ENCODE data around the gene PDE4A. TPM values are rescaled to one million over a fixed set of nuclear protein-coding genes. Genes with fewer than 3 reads are reported as not detected.
A peak's percentile ranks its signal among the peaks of the same experiment; 100 is the strongest.

Gene PDE4A
- total RNA-seq, 1 experiment from 2014 or later: 10.4 TPM

DNA sequence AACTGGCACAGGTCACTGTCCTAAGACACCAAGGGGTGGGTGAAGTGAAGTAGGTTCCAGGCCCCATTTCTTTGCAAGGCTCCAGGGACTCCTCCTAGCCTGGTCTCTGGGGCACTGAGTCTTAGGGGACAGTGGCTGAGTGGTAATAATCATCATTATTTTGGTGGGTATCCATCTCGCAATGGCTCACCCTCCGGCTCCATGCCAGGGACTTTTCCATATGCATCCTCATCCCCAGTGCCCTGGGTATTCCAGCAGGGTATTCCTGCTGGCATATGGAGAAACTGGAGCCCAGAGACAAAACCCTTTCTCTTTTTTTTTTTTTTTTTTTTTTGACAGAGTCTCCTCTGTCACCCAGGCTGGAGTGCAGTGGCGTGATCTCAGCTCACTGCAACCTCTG is 2.5 kb downstream of the PDE4A start:
- no peak overlapping the region for H3K27ac ChIP-seq
- ChIA-PET POLR2A (ENCODE audit: unreplicated experiment) (no interaction called here), CTCF (interaction anchor here (0.6 kb wide), 1 partner anchor 11 kb away, joined by 6 read pairs; no protein-coding TSS in a partner anchor)
- H2AFZ ChIP-seq: no peak overlapping the region
- peaks cover 55% of the 10 kb centered on the region for H3K27me3 ChIP-seq (ENCODE audit: insufficient read depth, low read depth)
- DNase-seq: no peak
- no peaks in the 10 kb centered on the region for H3K9me3 ChIP-seq (ENCODE audit: insufficient read depth, low read depth)
- intact Hi-C loops (cut with micrococcal nuclease; ENCODE audit: unreplicated experiment): loop anchor here (5.0 kb wide), 1 partner anchor 144 kb away; the partner anchor contains the start of genes CDKN2D and KRI1
- peaks cover 42% of the 10 kb centered on the region for H3F3A ChIP-seq (ENCODE audit: insufficient read depth, low read depth)
- H4K20me1 ChIP-seq (ENCODE audit: insufficient read depth): no peaks in the 10 kb centered on the region
- BruUV-seq (replicated peaks): no TSS peak
- H3K36me3 ChIP-seq (ENCODE audit: low read depth): no peaks in the 10 kb centered on the region
- H3K9me2 ChIP-seq (ENCODE audit: insufficient read depth): no peaks in the 10 kb centered on the region
- H3K4me2 ChIP-seq: no peak overlapping the region
- no peaks in the 10 kb centered on the region for H3K79me2 ChIP-seq (ENCODE audit: low read depth)
- no peak overlapping the region for H3K4me3 ChIP-seq
- H3K4me1 ChIP-seq (replicated peaks; ENCODE audit: insufficient read depth): peaks cover 25% of the 10 kb centered on the region; the same call in 1 of the 2 replicates
- TF ChIP-seq, protein P1, sequence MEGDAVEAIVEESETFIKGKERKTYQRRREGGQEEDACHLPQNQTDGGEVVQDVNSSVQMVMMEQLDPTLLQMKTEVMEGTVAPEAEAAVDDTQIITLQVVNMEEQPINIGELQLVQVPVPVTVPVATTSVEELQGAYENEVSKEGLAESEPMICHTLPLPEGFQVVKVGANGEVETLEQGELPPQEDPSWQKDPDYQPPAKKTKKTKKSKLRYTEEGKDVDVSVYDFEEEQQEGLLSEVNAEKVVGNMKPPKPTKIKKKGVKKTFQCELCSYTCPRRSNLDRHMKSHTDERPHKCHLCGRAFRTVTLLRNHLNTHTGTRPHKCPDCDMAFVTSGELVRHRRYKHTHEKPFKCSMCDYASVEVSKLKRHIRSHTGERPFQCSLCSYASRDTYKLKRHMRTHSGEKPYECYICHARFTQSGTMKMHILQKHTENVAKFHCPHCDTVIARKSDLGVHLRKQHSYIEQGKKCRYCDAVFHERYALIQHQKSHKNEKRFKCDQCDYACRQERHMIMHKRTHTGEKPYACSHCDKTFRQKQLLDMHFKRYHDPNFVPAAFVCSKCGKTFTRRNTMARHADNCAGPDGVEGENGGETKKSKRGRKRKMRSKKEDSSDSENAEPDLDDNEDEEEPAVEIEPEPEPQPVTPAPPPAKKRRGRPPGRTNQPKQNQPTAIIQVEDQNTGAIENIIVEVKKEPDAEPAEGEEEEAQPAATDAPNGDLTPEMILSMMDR (conservative IDR thresholded peaks at IDR 0.05): no peak
- no peak for TF ChIP-seq EZH2 (IDR thresholded peaks at IDR 0.05; ENCODE audit: low read depth)

DNA sequence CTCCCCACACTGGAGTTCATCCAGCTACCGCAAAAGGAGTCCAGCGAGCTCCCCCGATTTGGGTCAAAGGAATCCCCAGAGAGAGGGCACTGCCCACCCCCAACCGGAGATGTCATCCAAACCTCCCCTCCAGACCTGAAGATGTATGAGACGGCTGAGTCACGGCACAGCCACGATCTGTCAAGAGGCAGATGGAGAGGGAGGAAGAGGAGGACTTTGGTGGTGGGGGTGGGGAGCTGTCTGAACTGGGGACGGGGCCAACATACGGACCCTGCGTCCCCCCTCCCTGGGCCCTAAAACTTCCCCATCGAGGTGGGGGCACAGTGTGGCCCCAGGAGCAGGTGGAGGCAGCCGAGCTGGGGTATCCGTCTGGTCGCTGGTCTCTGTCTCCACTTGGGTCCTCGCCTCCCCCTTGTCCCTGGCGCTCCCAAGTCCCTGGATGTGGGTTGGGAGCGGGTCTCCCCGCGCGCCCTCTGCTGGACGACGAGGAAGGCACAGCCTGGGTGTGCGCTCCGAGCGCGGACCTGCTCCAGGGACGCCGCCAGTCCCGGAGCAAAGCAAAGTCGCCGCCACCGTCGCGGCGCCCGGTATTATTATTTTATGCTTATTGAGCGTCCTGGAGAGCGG is 3.8 kb downstream of the PDE4A start:
- peaks cover 25% of the 10 kb centered on the region; the same call in 1 of the 2 replicates for H3K4me1 ChIP-seq (replicated peaks; ENCODE audit: insufficient read depth)
- no peak for TF ChIP-seq EZH2 (IDR thresholded peaks at IDR 0.05; ENCODE audit: low read depth)
- TF ChIP-seq, protein P1 (conservative IDR thresholded peaks at IDR 0.05): peak; percentile 96
- H3F3A ChIP-seq (ENCODE audit: insufficient read depth, low read depth): peaks cover 34% of the 10 kb centered on the region
- no peaks in the 10 kb centered on the region for H3K36me3 ChIP-seq (ENCODE audit: low read depth)
- H3K27ac ChIP-seq: no peak overlapping the region
- intact Hi-C loops (cut with micrococcal nuclease; ENCODE audit: unreplicated experiment): loop anchor here (5.0 kb wide), 1 partner anchor 143 kb away; the partner anchor contains the start of genes CDKN2D and KRI1
- no peaks in the 10 kb centered on the region for H3K9me3 ChIP-seq (ENCODE audit: insufficient read depth, low read depth)
- peak overlapping the region; percentile 80 for H2AFZ ChIP-seq
- ChIA-PET CTCF (no interaction called here), POLR2A (ENCODE audit: unreplicated experiment) (no interaction called here)
- H3K79me2 ChIP-seq (ENCODE audit: low read depth): no peaks in the 10 kb centered on the region
- peak; percentile 70 to 87 for DNase-seq
- H3K4me2 ChIP-seq: peak overlapping the region; percentile 93
- no peaks in the 10 kb centered on the region for H3K9me2 ChIP-seq (ENCODE audit: insufficient read depth)
- H3K4me3 ChIP-seq: peak overlapping the region; percentile 56
- peaks cover 55% of the 10 kb centered on the region for H3K27me3 ChIP-seq (ENCODE audit: insufficient read depth, low read depth)
- no peaks in the 10 kb centered on the region for H4K20me1 ChIP-seq (ENCODE audit: insufficient read depth)
- no TSS peak for BruUV-seq (replicated peaks)

DNA sequence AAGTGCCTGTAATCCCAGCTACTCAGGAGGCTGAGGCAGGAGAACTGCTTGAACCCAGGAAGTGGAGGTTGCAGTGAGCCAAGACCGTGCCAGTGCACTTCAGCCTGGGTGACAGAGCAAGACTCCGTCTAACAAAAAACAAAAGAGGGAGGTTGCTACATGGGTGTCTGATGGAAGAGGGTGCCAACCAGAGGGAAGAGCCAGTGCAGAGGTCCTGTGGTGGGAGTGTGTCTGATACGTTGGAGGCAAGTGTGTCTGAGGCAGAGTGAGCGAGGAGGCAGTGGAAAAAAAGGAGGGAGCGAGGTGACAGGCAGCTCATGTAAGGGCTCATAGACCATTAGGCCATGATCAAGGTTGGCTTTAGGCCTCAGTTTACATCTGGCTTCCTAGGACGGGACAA is 6.8 kb downstream of the PDE4A start:
- BruUV-seq (replicated peaks): no TSS peak
- peaks cover 51% of the 10 kb centered on the region for H3K27me3 ChIP-seq (ENCODE audit: insufficient read depth, low read depth)
- POLR2A ChIA-PET (ENCODE audit: unreplicated experiment): no interaction called here

More for the DNA sequence above, 6.8 kb downstream of the PDE4A start:
- Histone ChIP-seq H3K4me1 (replicated peaks; ENCODE audit: insufficient read depth) (peaks cover 27% of the 10 kb centered on the region; the same call in 1 of the 2 replicates), H4K20me1 (ENCODE audit: insufficient read depth) (no peaks in the 10 kb centered on the region), H3K36me3 (ENCODE audit: low read depth) (no peaks in the 10 kb centered on the region), H3K79me2 (ENCODE audit: low read depth) (no peaks in the 10 kb centered on the region), H3F3A (ENCODE audit: insufficient read depth, low read depth) (peaks cover 34% of the 10 kb centered on the region), H2AFZ (no peak overlapping the region), H3K9me2 (ENCODE audit: insufficient read depth) (no peaks in the 10 kb centered on the region), H3K4me2 (no peak overlapping the region), H3K27ac (no peak overlapping the region), H3K4me3 (no peak overlapping the region), H3K9me3 (ENCODE audit: insufficient read depth, low read depth) (no peaks in the 10 kb centered on the region)
- CTCF ChIA-PET: interaction anchor here (0.5 kb wide), 1 partner anchor 48 kb away, joined by 6 read pairs; no protein-coding TSS in a partner anchor
- TF ChIP-seq, protein P1 (conservative IDR thresholded peaks at IDR 0.05): no peak
- TF ChIP-seq EZH2 (IDR thresholded peaks at IDR 0.05; ENCODE audit: low read depth): no peak
- intact Hi-C loops (cut with micrococcal nuclease; ENCODE audit: unreplicated experiment): no loop called here
- DNase-seq: no peak

Data from PC-9 (cell line).